Pancreas (tissue), 10 donors: ENCODE data around the gene SYAP1. TPM values are rescaled to one million over a fixed set of nuclear protein-coding genes. Genes with fewer than 3 reads are reported as not detected.
"Not testable (repeated sequence)": the region's sequence is repeated elsewhere in the genome, so short reads cannot be mapped to it uniquely, and the experiment has no call there.

ENCODE experiments used
- ATAC-seq, 4 donors: fragments of 200-7000 bp; cut with Tn5 transposase; one replicate each; pipeline versions ENCODE4 v1.8.0 to v1.9.1; 2020; ENCODE audit warnings: mild to moderate bottlenecking in 4 of 4, moderate library complexity in 4 of 4
- DNase-seq, 6 donors: peaks; one replicate each; pipeline ENCODE4 v3.0.0-alpha.2; 2020
- FAIRE-seq: peaks from 2 replicates; lab custom pipeline; 2012; peaks lifted over from hg19 to GRCh38; lab: Jason Lieb, UNC
- H3K27ac ChIP-seq, 4 donors: fragments of 200-600 bp; sonication (generic); 1 replicate in 3 of 4; 2 replicates in 1 of 4; pipeline versions ENCODE4 v1.5.0 to v1.8.0; 2020
- H3K27me3 ChIP-seq, 4 donors: fragments of 200-600 bp; one replicate each; pipeline ENCODE4 v1.8.0; 2021
- H3K36me3 ChIP-seq, 3 donors: fragments of 200-600 bp; sonication (generic) in 1 of 3; one replicate each; pipeline versions ENCODE4 v1.5.0 to v1.8.0; 2020 to 2021
- H3K4me1 ChIP-seq, 3 donors: fragments of 200-600 bp; one replicate each; pipeline ENCODE4 v1.8.0; 2021
- H3K4me3 ChIP-seq, 4 donors: fragments of 200-600 bp; sonication (generic) in 2 of 4; one replicate each; pipeline versions ENCODE4 v1.5.0 to v1.8.0; 2020 to 2021
- H3K9me3 ChIP-seq, 4 donors: fragments of 200-600 bp; one replicate each; pipeline ENCODE4 v1.8.0; 2021
- WGBS, 2 donors: extraction: QIAGEN DNeasy Blood & Tissue Kit; methylation state at CpG; one replicate each; pipeline ENCODE4 v1.1.7; 2013; 5-methylcytosine and 5-hydroxymethylcytosine counted together
- intact Hi-C, 3 donors: fragments of 100-400 bp; cut with DNase I; formaldehyde crosslinking; loops; one replicate each; pipeline versions ENCODE4 v1.11.1 to v1.14.2; 2022
- polyA plus RNA-seq, 2 donors: library from polyadenylated mRNA; stranded (reverse); fragments of 200-250 nt; gene quantifications; one replicate each; pipeline ENCODE4 v1.2.3, GENCODE V29; 2013
- total RNA-seq, 6 donors: library from RNA; stranded (reverse); fragmentation: NEBNext Ultra II Directional in 4 of 6; extraction: Animal tissue kit (Norgen Biotek cat#: 25700) in 4 of 6; gene quantifications; one replicate each; pipeline versions ENCODE4 v1.2.1 to v1.2.4, GENCODE V29; 2021 to 2023
- TF ChIP-seq, protein P1 (sequence below), 4 donors: fragments of 200-600 bp; sonication (generic) in 3 of 4; IDR thresholded peaks; one replicate each; pipeline versions ENCODE4 v1.5.0 to v1.8.0; 2021; ENCODE audit warnings: antibody characterized with exemption in 4 of 4
- donor health status: healthy with polysubstance abuse.
- donor health status: DM: no; HTN: no; CAD: no; lungs with moderate emphysema.
- donor health status: DM: no; HTN: no; CAD: no.
- donor health status: control.
- donor health status: control.
- donor health status: Bipolar disorder and iron deficiency.
- donor health status: DM: yes; HTN: yes; CAD: no.
- donor health status: DM: no; HTN: no; CAD: no.
- donor health status: DM: no; HTN: no; CAD: no.
- donor health status: DM: yes; HTN: yes; CAD: no.

SYAP1 gene
- total and polyA plus RNA-seq, 8 donors = 6.4 to 21.5 (median 12.7) TPM

DNA sequence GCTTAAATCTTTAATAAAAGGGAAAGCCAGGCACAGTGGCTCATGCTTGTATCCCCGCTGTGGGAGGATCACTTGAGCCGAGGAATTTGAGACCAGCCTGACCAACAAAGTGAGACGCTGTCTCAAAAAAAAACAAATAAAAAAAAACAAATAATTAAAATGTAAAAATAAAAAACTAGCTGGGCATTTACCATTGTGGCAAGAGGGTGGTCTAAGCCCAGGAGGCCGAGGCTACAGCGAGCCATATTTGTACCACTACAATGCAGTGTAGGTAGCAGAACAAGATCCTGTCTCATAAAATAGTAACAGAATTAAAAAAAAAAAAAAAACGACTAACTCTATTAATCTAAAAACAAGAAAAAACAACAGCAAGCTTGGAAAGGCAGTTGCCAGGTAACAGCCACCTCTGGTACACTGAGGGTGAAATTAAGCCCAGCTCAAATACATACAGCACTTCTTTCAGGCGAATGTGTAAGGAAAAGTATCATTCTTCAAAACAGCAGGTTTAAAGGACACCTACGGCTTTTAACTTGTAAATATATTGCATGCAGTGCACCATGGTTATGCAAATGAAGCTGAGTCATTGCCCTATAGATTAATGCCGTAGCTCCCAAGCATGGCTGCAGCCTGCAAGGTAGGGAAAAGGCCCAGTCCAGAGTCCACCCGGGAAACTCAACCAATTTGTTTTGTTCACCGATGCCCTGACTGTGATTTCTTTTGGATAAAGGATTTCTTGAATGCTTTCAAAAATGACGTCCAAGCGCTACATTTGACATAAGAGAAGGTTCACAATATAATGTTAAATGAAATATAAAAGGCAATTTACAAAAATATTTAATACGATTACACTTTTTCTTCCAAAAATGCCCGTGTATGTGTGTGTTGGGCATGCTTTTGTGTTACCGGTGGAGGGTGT lies 52.3 kb downstream of the SYAP1 start:
- no peaks in the 10 kb centered on the region for H3K9me3 ChIP-seq
- no peak for DNase-seq
- no peak overlapping the region for H3K27ac ChIP-seq
- TF ChIP-seq, protein P1, sequence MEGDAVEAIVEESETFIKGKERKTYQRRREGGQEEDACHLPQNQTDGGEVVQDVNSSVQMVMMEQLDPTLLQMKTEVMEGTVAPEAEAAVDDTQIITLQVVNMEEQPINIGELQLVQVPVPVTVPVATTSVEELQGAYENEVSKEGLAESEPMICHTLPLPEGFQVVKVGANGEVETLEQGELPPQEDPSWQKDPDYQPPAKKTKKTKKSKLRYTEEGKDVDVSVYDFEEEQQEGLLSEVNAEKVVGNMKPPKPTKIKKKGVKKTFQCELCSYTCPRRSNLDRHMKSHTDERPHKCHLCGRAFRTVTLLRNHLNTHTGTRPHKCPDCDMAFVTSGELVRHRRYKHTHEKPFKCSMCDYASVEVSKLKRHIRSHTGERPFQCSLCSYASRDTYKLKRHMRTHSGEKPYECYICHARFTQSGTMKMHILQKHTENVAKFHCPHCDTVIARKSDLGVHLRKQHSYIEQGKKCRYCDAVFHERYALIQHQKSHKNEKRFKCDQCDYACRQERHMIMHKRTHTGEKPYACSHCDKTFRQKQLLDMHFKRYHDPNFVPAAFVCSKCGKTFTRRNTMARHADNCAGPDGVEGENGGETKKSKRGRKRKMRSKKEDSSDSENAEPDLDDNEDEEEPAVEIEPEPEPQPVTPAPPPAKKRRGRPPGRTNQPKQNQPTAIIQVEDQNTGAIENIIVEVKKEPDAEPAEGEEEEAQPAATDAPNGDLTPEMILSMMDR (IDR thresholded peaks at IDR 0.05) = no peak
- peak in 1 of 4 donors; percentile 45 for ATAC-seq
- H3K27me3 ChIP-seq = peaks cover 0 to 4% (median 0%) of the 10 kb centered on the region in 4 donors
- no peaks in the 10 kb centered on the region for H3K4me1 ChIP-seq
- H3K4me3 ChIP-seq = no peak overlapping the region
- intact Hi-C loops = no loop called here
- H3K36me3 ChIP-seq = no peaks in the 10 kb centered on the region
- WGBS, 2 donors = 58 to 67% methylated on average over 16 of the region's 16 CpGs
- no peak for FAIRE-seq

DNA sequence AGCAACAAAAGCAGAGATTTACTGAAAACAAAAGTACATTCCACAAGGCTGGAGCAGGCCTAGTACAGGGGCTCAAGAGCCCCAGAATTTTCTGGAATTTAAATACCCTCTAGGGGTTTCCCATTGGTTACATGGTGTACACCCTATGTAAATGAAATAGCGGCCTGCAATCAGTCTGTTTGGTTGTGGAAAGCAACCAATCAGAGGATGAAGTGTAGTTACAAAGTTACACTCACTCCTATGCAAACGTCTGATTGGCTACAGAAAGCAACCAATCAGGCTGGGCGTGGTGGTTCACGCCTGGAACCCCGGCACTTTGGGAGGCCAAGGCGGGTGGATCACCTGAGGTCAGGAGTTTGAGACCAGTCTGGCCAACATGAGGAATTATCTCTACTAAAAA lies 53.0 kb downstream of the SYAP1 start:
- Histone ChIP-seq H3K36me3 (no peaks in the 10 kb centered on the region), H3K9me3 (no peaks in the 10 kb centered on the region), H3K27me3 (peaks cover 0 to 1% (median 0%) of the 10 kb centered on the region in 4 donors), H3K4me3 (no peak overlapping the region), H3K4me1 (no peaks in the 10 kb centered on the region), H3K27ac (no peak overlapping the region)
- ATAC-seq = no peak
- intact Hi-C loops = no loop called here
- no peak for FAIRE-seq
- TF ChIP-seq, protein P1 (IDR thresholded peaks at IDR 0.05) = no peak
- no peak for DNase-seq
- WGBS, 2 donors = 91 to 96% methylated on average over 6 of the region's 6 CpGs

DNA sequence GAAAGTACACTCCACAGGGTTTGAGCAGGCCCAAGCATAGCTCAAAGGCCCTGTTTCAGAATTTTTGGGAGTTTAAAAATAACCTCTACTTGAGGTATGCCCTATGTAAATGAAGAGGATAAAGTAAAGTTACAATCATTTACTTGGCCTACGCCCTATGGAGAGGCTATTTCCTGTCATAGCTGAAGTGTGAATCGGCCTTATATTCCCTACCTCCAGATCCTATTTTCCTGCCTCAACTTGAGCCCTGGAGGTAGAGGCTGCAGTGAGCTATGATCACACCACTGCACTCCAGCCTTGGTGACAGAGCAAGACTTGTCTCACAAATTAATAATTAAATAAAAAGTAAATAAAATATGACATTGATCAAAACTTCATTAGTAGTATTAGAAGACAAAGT lies 55.3 kb downstream of the SYAP1 start:
- ATAC-seq (no peak), DNase-seq (no peak), FAIRE-seq (no peak)
- TF ChIP-seq, protein P1 (IDR thresholded peaks at IDR 0.05) = no peak
- Histone ChIP-seq H3K9me3 (no peaks in the 10 kb centered on the region), H3K27me3 (no peaks in the 10 kb centered on the region), H3K36me3 (no peaks in the 10 kb centered on the region), H3K4me3 (no peak overlapping the region), H3K27ac (no peak overlapping the region), H3K4me1 (no peaks in the 10 kb centered on the region)
- 84 to 95% methylated on average over 2 of the region's 2 CpGs for WGBS, 2 donors
- intact Hi-C loops = no loop called here

DNA sequence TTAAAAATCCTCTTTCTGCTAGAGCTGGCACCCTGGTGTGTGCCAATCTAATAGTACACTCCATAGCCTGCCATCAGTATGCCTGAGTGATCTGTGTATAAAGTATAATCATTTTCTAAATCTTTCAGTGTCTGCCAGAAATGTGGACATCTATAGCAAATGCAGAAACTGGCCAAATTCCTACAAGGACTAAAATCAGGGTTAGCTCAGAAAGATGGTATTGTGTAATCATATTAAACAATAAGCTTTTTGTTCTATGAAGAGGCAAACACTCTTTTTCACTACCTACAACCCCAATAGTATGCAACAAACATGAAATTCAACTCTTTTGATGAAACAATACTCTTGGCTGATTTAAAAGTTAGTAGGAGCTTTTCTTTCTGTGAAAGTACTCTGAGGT lies 59.1 kb downstream of the SYAP1 start:
- DNase-seq = no peak
- TF ChIP-seq, protein P1 (IDR thresholded peaks at IDR 0.05) = no peak
- Histone ChIP-seq H3K27me3 (no peaks in the 10 kb centered on the region), H3K9me3 (no peaks in the 10 kb centered on the region), H3K4me3 (no peak overlapping the region), H3K27ac (no peak overlapping the region), H3K4me1 (no peaks in the 10 kb centered on the region), H3K36me3 (no peaks in the 10 kb centered on the region)
- intact Hi-C loops = no loop called here
- peak in 3 of 4 donors; percentile 40 to 75 (median 65) for ATAC-seq
- FAIRE-seq = no peak

DNA sequence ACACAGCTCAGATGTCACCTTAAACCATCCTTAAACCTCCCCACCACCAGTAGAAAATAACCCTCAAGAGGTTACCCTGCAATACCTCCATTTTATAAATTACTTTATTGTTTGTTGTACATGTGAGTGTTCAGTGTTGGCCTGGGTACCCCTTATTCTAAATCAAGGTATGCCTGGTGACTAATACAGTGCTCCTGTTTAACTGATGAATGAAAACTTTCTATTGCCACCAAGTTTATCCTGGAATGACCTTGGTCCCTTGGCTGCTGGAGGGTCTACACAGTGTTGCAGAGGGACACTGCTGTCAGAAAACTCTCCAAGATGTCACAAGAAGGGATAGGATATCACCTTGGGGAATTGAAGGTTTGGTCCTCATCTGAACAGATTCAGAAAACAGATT lies 59.6 kb downstream of the SYAP1 start:
- Histone ChIP-seq H3K9me3 (no peaks in the 10 kb centered on the region), H3K27ac (no peak overlapping the region), H3K4me1 (no peaks in the 10 kb centered on the region), H3K36me3 (no peaks in the 10 kb centered on the region), H3K4me3 (no peak overlapping the region), H3K27me3 (no peaks in the 10 kb centered on the region)
- TF ChIP-seq, protein P1 (IDR thresholded peaks at IDR 0.05) = no peak
- DNase-seq (no peak), ATAC-seq (peak in 2 of 4 donors; percentile 11 to 12), FAIRE-seq (no peak)
- intact Hi-C loops = no loop called here

DNA sequence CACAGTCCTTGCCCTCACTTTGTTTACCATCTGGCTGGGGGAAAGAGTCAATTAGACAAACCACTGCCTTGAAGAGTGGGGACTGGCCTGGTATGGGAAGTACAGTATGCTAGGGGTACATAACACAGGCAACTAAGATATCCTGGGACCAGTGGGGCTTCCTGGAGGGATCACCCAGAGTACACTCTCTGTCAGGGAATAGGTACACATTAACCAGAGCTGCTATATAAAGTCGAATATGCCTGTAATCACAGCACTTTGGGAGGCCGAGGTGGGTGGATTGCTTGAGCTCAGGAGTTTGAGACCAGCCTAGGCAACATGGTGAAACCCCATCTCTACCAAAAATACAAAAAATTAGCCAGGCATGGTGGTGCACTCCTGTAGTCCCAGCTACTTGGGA lies 60.4 kb downstream of the SYAP1 start:
- ATAC-seq, intact Hi-C loops, H3K27ac ChIP-seq, DNase-seq, FAIRE-seq, H3K4me1 ChIP-seq, H3K27me3 ChIP-seq, H3K4me3 ChIP-seq, H3K9me3 ChIP-seq, H3K36me3 ChIP-seq: not testable (repeated sequence)
- 29 to 33% methylated on average over 2 of the region's 2 CpGs for WGBS, 2 donors
